ENCODE data around the gene TMEM151B.

GRCh38 chr6:44256775-44257024 is 13.6 kb upstream of the TMEM151B start:
- TF ChIP-seq CTCF (conservative IDR thresholded peaks at IDR 0.05; ENCODE audit: low read depth, low read length) = no peak
- TF ChIP-seq EZH2 (IDR thresholded peaks at IDR 0.05; ENCODE audit: borderline replicate concordance, low read depth, low read length, poor library complexity, severe bottlenecking) = no peak
